Spinal cord (tissue), 10 donors: ENCODE measurements around the gene YWHAB. TPM values are rescaled to one million over a fixed set of nuclear protein-coding genes. Genes with fewer than 3 reads are reported as not detected.

Source experiments
- DNase-seq, 6 donors: peaks; one replicate each; pipeline versions ENCODE4 v3.0.0 to v3.0.0-alpha.2; 2013 to 2015; ENCODE audit warnings: low spot score in 6 of 6, low read depth in 4 of 6
- H3K27ac ChIP-seq: one replicate; pipeline ENCODE4 v1.5.1; 2013; ENCODE audit warnings: low read depth, low read length, control low read depth
- H3K27me3 ChIP-seq: one replicate; pipeline ENCODE4 v1.6.1; 2013; ENCODE audit warnings: low read length; ENCODE audit not compliant: control insufficient read depth, insufficient read depth
- H3K36me3 ChIP-seq: one replicate; pipeline ENCODE4 v1.6.1; 2013; ENCODE audit warnings: low read length; ENCODE audit not compliant: control insufficient read depth, insufficient read depth
- H3K4me1 ChIP-seq: one replicate; pipeline ENCODE4 v1.6.1; 2013; ENCODE audit warnings: low read length; ENCODE audit not compliant: control insufficient read depth, insufficient read depth
- H3K4me3 ChIP-seq: one replicate; pipeline ENCODE4 v1.5.1; 2013; ENCODE audit warnings: low read depth, low read length, control low read depth
- H3K9me3 ChIP-seq: one replicate; pipeline ENCODE4 v1.6.1; 2013; ENCODE audit warnings: low read length; ENCODE audit not compliant: control insufficient read depth, insufficient read depth
- WGBS: methylation state at CpG from one replicate; pipeline ENCODE4 v1.1.5; 2013; ENCODE audit warnings: missing lambda C conversion rate; ENCODE audit not compliant: insufficient coverage; 5-methylcytosine and 5-hydroxymethylcytosine counted together
- polyA plus RNA-seq, 2 donors: library from polyadenylated mRNA; unstranded; fragments of 120-200 nt; gene quantifications; one replicate each; pipeline ENCODE4 v1.2.1, GENCODE V29; 2013; ENCODE audit not compliant: insufficient read length in 2 of 2
- total RNA-seq, 2 donors: library from RNA; depleted of rRNA in 1 of 2; stranded (reverse); fragments of 120-200 nt in 1 of 2; fragments of >200 nt in 1 of 2; gene quantifications; one replicate each; pipeline versions ENCODE4 v1.2.3 to v1.2.4, GENCODE V29; 2013 to 2014
- donor health status: healthy.

Gene YWHAB
- total and polyA plus RNA-seq, 4 donors = 139 to 381 (median 267) TPM

GRCh38 chr20:44956410-44956809, 70.9 kb downstream of the YWHAB start:
- Histone ChIP-seq H3K4me3 (no peak overlapping the region), H3K27ac (no peak overlapping the region), H3K36me3 (peaks cover 33% of the 10 kb centered on the region), H3K9me3 (no peaks in the 10 kb centered on the region), H3K4me1 (peaks cover 3% of the 10 kb centered on the region), H3K27me3 (no peaks in the 10 kb centered on the region)
- WGBS = no CpG with 5 or more reads among the region's 3 CpGs
- no peak for DNase-seq

Other genes with a start within 250 kb of the YWHAB start
- gene ADA, start 234.0 kb upstream of the YWHAB start, total RNA-seq = 1 to 10 TPM; 1.3 to 2.8 TPM
- 1 to 10 TPM; 3.0 to 3.1 TPM for gene ADA, start 234.0 kb upstream of the YWHAB start, polyA plus RNA-seq
- gene CCN5, start 170.3 kb upstream of the YWHAB start, total RNA-seq = under 1 TPM; 0.17 to 0.20 TPM
- under 1 TPM; 0.32 to 0.50 TPM for gene CCN5, start 170.3 kb upstream of the YWHAB start, polyA plus RNA-seq
- gene KCNK15, start 139.8 kb upstream of the YWHAB start, total RNA-seq = under 1 TPM; 0.30 to 0.55 TPM
- gene KCNK15, start 139.8 kb upstream of the YWHAB start, polyA plus RNA-seq = under 1 TPM; 0.15 to 0.19 TPM
- 10 to 100 TPM; 12.4 to 24.5 TPM for gene RIMS4, start 75.2 kb upstream of the YWHAB start, total RNA-seq
- gene RIMS4, start 75.2 kb upstream of the YWHAB start, polyA plus RNA-seq = 10 to 100 TPM; 50.9 to 51.2 TPM
- gene PABPC1L, start 24.4 kb downstream of the YWHAB start, total RNA-seq = 10 to 100 TPM; 12.0 to 15.4 TPM
- 10 to 100 TPM; 27.2 to 58.0 TPM for gene PABPC1L, start 24.4 kb downstream of the YWHAB start, polyA plus RNA-seq
- 10 to 100 TPM; 10.8 to 23.9 TPM for gene TOMM34, start 74.7 kb downstream of the YWHAB start, total RNA-seq
- 10 to 100 TPM; 27.9 to 28.5 TPM for gene TOMM34, start 74.7 kb downstream of the YWHAB start, polyA plus RNA-seq
- gene STK4, start 80.8 kb downstream of the YWHAB start, total RNA-seq = 10 to 100 TPM; 20.7 to 36.5 TPM
- 10 to 100 TPM; 13.5 to 15.3 TPM for gene STK4, start 80.8 kb downstream of the YWHAB start, polyA plus RNA-seq
- gene KCNS1, start 215.4 kb downstream of the YWHAB start, total RNA-seq = 1 to 10 TPM; 4.0 to 6.4 TPM
- 1 to 10 TPM; 7.0 to 7.9 TPM for gene KCNS1, start 215.4 kb downstream of the YWHAB start, polyA plus RNA-seq
- under 1 TPM in 1 of 2 donors, not detected in 1; 0.28 TPM for gene WFDC5, start 229.5 kb downstream of the YWHAB start, total RNA-seq
- gene WFDC5, start 229.5 kb downstream of the YWHAB start, polyA plus RNA-seq = under 1 TPM; 0.33 to 0.57 TPM
- gene WFDC12, start 238.8 kb downstream of the YWHAB start, total RNA-seq = not detected
- gene WFDC12, start 238.8 kb downstream of the YWHAB start, polyA plus RNA-seq = not detected